GM18907 (cell line): ENCODE measurements around the gene PTMA.
"Not testable (repeated sequence)": the region's sequence is repeated elsewhere in the genome, so short reads cannot be mapped to it uniquely, and the experiment has no call there.

Experiments
- ATAC-seq: cut with Tn5 transposase; IDR thresholded peaks from one replicate; pipeline ENCODE4 v1.9.1; 2021; ENCODE audit warnings: mild to moderate bottlenecking, moderate library complexity; ENCODE audit not compliant: unreplicated experiment

The PTMA gene

DNA sequence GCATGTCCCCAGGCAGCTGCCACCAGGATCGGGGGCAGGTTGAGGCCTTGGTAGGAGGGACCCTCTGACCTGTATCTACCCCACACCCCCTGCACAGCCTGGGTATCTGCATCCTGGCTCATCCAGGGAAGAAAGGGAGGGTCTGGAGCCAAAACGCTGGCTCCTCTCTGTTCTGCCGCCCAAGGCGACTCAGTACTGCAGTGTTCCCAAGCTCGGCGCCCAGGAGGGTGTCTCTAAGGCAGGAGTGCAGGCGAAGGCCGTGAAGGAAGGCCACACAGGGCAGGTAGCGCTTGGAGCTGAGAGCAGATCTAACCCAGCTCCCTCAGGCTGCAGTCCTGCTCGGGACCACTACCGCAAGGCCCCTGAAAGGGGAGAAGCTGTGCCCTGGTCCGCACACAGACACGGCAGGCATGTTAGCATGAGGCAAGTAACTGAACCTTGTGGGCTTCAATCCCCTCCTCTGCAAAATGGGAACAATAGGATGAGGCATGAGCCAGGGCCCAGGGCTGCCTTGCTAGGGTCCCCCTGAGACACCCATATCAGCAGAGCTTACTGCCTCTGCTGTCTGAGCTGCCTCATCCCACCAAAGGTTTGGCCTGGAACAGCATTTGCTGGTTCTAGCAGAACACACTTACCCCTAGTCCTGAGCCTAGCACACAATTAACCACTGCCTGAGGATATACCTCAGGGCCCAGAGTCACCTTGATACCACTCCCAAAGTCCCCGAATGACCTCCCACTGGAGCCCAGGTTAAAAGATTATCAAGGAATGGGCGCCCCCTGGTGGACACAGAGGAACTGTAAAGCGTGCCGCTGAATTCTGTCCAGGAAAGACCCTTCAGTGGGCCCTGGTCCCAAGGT lies 6.5 kb downstream of the PTMA start:
- no peak for ATAC-seq

DNA sequence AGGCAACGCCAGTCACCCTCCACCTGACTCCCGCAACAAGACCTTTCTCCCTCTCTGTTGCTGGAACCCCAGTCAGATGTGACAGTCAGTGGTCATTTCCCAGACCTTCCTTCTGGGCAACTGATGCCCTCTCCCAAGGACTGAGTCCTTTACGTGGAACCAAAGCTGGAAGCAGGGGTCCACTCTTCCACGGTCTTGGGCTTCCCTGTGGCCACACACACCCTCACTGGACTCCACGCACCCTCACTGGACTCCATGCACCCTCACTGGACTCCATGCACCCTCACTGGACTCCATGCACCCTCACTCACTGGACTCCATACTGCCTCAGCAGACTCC lies 7.1 kb downstream of the PTMA start:
- ATAC-seq, result no peak

DNA sequence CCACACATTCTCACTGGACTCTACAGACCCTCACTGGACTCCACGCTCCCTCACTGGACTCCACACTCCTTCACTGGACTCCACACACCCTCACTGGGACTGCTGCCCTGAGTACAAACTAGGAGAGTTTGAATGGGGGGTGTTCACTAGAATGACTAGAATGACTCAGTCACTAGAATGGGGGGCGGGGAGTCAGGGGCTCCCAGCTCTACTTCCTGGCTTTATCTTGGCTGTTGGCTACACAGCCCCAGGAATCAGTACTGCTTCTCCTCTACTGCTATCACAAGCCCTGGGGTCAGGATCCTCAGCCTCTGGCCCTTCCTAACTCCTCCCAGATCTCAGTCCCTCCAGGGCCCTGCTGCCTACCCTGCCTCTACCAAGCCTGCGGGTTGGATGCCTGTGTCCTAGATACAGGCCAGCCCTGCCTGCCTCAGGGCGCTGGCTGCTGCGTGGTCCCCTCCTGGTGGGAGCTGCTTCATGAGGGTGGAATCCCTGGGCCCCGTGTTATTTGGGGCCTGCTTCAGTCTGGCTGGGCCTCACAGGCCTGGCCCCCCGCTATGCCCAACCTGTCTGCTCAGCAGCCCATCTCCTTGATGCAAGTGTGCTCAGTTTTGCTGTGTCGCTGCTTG lies 7.8 kb downstream of the PTMA start:
- no peak for ATAC-seq

DNA sequence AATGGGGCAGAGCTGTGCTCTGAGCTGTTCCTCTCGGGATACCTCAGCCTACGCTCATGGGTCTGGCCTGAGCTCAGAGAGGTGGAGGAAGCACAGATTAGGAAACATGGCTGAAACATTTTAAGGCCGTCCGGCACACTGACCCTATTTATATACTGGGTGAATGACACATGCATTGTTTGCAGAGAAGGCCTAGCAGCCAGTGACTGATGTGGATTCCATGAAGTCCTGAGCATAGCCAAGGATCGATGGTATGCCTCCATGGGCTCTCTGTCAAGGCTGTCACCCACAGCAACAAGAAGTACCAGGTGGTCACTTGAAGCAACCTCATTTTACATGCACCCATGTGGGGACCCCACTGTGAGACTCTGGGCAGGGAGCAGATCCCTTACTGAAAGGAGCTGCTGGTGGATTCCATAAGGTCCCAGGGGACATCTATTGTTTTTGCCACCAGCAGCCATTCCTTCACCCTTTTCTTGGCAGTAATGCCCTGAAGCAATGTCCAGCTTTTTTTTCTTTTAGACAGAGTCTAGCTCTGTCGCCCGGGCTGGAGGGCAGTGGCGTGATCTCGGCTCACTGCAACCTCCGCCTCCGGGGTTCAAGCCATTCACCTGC lies 8.4 kb downstream of the PTMA start:
- ATAC-seq, result no peak

DNA sequence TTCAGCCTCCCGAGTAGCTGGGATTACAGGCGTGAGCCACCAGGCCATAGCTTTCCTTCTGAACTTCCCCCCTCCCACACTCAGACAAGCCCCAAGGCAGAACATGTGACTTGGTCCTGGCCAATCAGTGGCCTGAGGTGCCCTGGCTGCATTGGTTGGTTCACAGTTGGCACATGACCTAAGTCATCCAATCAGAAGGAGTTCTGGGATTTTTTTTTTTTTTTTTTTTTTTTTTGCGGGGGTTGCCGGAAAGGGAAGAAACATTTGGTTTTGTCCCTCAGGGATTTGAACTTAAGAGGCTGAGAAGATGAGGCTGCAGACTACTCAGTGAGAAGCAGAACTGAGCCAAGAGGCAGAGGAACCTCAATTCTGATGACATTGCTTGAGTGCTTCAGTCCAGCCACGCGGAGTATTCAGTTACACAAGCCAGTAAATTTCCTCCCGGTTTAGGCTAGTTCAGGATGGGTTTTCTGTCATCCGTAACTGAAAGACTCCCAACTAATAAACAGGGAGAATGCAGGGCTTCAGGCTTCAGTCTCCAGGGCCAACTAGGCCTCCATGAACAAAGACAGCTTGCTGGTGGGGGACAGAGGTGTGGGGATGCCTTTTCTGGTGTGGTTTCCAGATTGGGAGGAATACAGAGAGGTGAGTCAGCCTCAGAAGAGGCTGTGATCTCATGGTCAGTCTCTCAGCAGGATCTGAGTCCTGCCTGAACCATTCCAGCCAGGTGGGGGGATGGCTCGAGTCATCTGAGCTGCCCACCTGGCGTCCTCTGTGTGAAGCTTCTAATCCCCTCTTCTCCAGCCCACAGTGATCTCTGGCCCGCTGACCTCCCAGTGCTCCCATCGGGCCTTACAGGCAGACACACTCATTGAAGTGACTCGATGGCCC lies 9.2 kb downstream of the PTMA start:
- ATAC-seq, result peak; percentile 26

DNA sequence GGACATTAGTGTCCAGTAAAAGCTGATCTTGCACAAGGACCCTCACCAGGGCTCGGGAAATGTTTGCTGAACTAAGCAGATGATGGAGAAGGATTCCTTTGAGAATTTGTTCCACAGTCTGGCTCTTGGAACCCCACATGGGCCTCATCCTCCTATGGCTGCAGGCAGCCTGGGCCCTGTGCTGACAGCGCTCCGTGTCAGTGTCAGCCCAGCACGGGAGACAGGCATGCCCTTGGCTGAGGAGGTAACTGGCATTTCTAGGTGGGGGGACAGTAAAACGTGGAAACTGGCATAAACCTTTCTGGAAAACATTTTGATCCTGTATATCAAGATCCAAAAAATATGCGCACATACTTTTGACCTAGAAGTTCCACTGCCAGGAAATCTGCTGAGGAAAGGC lies 10.5 kb downstream of the PTMA start:
- no peak for ATAC-seq

DNA sequence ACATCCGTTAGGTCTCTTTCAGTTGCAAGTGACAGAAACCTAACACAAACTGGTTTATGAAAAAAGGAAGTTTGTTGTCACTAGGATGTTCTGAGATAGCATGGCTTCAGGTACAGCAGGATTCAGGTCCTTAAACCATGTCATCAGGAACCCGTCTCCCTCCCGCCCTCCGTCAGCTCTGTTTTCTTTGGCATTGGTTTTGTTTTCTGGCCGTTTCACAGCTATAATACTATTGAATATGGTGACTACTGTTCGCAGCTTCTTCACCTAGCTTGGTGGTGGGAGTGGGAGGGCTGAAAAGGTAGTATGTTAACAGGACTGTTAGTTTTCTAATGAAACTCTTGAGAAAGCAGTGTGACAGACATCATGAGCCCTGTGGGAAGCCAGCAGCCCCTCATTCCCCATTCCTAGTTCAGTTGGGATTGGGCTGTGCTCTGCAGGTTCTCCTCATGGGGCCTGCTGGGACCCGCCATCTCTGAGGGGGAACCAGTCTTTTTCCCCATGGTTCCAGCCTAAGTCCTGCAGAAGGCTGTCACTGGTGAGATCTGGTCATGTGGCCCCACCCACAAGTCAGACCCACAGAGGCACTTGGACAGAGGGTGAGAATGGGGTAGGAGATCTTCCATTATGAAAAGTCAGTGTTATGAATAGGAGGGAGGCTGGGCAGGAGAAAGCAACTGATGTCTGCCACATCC lies 12.1 kb downstream of the PTMA start:
- peak; percentile 14 for ATAC-seq

DNA sequence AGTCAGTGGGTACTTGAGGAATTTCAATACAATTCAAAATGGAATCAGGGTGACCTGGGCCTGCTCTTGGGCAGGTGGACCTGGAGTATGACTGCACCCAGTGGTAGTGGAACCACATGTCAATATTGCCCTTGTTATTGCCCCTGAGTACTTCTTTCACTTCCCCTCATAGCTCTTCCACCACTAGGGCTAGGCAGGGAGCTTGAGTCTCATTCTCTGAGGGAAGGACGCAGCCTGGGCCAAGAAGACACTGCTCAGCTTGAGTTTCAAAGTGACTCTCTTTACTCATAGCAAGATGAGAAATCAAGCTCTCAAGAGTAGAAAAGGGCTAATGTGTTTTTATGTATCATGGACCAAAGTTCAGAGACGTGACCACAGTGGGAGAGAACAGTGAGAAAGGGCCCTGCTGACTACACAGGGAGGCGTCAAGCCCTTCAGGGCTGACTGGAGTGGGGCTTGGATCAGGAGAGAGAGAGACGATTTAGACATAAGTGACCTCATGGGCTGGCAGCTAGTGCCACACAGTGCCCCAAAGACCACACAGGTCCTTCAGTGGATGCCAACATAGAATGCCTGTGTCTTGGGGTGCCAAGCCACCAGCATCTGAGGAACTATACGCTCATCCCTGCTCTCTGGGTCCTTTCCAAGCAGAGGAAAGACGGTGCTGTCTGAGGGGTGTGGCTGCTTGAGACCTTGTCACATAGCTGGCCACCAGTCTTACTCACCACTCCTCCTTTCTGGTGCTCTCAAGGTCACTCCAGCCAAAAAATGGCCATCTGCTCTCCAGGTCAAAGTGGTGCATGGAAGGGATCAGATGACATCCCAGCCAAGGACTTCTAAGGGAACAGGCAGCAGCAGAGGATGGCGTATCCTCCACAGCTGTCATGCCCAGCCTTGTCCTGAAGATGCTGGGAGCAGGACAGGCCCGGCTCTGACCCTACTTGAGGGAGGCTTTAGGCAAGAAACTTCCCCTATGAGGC lies 13.0 kb downstream of the PTMA start:
- peak; percentile 69 for ATAC-seq

DNA sequence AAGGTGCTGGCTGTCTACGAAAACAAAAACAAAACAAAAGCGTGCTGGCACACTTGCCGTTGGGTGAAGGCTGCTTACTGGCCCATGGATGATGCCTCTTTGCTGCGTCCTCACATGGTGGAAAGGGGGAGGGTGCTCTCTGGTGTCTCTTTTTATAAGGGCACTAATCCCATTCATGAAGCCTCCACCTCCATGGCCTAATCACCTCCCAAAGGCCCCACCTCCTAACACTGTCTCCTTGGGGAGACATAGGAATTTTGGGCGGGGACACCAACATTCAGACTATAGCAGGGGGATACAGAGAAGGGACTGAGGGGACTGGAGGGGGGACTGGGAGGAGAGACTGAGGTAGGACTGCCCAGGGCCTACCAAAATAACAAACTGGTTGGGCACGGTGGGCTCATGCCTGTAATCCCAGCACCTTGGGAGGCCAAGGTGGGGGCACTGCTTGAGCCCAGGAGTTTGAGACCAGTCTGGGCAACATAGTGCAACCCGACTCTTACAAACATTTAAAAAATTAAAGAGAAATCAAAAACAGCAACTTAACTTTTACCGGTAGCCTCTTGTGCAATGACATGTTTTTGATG lies 14.5 kb downstream of the PTMA start:
- no peak for ATAC-seq

DNA sequence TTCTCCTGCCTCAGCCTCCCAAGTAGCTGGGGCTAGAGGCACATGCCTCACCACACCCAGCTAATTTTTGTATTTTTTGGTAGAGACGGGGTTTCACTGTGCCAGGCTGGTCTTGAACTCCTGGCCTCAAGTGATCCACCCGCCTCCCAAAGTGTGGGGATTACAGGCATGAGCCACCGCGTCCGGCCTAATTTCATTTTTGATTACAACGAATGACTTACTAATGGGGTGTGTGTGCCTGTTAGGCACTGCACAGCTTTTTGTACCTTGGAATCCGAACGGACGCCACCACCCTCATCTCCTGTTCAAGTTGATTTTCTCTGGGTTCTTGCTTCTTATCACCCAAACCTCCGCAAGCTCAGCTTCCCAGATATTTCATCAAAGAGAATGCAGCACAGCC lies 17.2 kb downstream of the PTMA start:
- ATAC-seq, result no peak

DNA sequence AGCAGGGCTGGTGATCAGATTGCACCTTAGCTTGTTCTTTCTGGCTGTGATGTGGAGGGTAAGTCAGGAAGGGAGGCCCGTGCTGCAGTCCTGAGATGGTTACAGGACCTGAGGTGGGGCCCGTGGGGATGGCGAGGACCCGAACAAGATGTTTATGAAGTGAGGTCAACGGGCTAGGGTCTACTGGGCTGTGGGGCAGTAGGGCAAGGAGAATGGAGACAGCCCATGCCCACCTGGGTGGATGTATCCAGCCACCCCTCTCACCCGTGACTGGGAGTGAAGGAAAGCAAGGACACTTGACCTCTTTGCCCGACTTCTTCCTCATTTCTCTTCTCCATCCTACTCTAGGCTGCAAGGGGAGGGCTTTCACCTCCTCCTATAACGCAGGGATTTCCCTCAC lies 18.0 kb downstream of the PTMA start:
- no peak for ATAC-seq

DNA sequence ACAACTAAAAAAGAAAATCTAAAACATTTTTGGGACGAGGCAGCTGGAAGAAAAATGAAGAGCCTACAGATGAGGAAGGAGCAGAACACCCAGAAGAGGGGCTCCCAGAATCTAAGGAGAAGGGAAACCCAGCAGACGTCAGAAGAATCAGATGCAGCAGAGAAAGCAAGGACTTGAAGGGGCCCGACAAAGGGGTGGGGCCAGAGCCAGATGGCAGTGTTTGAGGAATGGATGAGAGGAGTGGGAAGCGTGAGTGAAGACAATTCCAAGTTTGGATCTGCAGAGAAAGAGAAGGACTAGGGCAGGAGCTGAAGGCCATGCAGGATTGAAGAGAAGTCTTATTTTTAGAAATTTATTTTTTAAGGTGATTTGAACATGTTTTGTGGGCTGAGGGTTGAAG lies 19.3 kb downstream of the PTMA start:
- ATAC-seq, result no peak

DNA sequence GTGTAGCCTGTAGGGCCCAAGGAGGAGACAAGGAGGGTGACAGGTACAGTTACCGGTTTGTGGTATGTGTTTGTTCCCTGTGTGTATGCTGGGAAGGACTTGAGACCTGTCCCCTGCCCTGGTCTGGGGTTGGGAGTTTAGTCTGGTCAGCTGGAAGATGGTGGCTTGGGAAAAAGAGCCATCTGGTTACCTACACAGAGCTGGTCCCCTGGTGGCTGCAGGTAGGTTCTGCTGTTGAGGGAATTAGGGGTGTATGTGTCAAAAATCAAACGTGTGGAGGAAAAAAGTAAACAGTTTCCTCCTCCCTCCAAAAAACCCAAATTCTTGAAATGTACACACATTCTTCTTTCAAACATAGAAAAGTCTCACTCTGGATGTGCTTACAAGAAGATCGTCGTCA lies 24.3 kb downstream of the PTMA start:
- ATAC-seq, result no peak

DNA sequence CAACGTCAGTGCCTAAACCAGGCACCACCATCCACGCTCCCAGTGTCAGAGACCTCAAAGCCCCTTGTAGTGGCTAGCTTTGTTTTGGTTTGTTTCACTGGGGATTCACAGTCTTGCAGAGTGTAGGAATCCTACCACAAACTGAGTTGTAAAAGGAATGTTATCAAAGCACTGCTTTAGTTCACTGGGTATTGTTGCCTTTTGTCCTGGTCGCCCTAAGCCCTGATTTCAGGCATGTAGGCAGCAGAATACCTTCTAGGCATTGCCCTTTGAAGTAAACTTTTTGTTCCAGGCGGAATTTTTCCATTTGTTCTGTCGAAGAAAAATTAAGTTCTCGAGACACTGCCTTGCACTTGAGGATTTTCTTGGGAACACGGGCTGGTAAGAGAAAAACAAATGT lies 29.4 kb downstream of the PTMA start:
- ATAC-seq, result no peak

DNA sequence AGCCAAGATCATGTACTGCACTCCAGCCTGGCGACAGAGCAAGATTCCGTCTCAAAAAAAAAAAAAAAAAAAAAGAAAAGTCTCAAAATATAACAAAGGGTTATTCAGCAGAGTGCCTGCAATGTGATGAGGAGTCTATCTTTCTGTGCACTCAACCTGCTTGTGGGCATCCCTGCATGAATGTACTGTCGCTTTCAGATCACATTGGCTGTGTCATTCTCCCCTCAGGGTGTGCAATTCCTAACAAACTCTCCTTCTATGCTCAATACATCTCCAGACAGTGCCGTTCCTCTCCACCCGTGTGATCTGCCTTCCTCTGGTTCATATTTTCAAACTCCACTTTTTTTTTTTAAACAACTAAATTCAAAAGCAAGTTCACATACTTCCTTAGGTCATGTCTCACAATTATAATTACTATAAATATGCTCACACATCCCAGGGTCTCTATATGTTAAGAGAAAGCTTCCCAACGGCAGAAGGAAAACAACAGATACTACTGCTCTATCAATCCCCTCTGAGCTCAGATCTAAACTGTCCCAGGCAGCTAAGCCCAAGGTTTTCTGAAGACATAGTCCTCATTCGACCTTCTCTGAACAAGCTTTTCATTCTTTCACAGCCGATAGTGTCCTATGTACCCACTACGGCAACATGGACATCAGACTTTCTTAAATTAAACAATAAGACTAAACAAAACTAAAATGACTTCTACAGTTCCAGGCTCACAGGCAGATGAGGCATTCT lies 35.2 kb downstream of the PTMA start:
- ATAC-seq, result no peak

DNA sequence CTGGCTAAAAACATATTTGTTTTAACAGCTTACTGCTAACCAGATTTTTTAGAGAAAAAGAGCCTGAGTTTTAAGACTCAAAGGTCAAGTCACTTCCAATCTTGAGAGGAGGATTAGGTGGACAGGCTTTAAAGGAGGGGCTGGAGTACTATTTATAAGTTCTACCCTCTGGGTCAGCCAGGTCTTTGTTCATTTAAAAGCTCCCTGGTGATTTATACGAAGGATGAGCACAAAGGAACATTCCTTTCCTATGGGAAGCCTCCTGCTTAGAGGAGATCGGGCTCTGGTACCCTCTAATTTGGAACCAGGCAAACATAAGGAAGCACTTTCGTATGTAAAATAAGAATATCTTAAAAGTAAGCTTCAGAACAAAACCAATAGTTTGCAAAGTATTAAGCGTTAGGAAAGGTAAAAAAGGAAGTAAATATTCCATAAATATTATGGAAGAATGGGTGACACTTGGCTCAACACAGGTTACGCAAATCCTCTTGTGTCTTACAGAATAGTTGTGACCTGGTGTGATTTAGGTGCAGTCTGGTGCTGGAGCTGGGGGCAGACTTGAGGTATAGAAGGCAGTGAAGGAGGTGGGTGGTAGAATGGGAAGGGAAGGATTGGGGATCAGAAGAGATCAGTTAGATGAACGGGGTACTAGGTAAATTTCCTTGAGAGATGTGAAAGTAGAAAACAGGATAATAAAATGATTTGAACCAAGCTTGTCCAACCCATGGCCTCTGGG lies 37.1 kb downstream of the PTMA start:
- no peak for ATAC-seq

DNA sequence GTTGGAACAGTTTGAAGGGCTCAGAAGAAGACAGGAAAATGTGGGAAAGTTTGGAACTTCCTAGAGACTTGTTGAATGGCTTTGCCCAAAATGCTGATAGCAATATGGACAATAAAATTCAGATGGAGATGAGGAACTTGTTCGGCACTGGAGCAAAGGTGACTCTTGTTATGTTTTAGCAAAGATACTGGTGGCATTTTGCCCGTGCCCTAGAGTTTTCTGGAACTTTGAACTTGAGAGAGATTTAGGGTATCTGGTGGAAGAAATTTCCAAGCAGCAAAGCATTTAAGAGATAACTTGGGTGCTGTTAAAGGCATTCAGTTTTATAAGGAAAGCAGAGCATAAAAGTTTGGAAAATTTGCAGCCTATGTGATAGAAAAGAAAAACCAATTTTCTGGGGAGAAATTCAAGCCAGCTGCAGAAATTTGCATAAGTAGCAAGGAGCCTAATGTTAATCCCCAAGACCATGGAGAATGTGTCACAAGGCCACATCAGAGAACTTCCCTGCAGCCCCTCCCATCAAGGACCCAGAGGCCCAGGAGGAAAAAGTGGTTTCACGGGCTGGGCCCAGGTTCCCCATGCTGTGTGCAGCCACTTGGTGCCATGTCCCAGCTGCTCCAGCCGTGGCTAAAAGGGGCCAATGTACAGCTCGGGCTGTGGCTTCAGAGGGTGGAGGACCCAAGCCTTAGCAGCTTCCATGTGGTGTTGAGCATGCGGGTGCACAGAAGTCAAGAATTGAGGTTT lies 40.0 kb downstream of the PTMA start:
- ATAC-seq, result not testable (repeated sequence)
